HG03060 (cell line): ENCODE data around the gene MOV10L1.

Experiments
- ATAC-seq: cut with Tn5 transposase; IDR thresholded peaks from one replicate; pipeline ENCODE4 v1.9.1; 2021; ENCODE audit warnings: low read depth, moderate number of reproducible peaks; ENCODE audit not compliant: unreplicated experiment

MOV10L1 gene

DNA sequence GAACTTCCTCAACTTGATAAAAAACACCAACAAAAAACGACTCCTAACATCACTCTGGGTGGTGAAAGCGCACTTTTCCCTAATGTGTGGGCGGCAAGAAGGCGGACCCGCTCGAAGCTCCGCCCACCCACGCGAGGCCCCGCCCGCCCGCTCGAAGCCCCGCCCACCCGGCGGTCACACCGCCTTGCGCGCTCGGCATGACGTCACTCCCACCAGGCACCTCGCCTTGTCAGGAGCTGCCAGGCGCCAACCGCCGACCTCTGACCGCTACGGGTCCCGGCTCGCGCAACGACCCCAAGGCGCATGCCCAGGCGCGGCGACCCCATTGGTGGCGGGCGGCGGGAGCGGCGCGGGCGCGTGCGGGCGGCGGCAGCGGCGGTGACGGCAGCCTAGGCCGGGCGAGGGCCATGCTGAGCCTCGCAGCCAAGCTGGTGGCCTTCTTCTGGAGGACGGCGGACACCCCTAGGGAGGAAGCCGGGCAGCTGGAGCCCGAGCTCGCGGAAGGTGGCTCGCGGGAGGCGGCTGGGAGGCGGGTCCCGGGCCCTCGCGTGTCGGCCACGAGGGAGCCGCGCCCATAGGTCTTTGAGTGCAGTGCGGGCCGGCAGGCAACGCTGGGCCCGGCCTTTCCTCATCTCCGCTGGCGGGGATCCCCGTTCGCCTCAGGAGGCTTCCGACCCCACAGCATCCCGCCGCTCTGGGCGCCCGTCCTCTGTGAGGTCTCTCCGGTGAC lies at the start of gene MOV10L1:
Gene MOV10L1, plus strand, starts transcription at position 325 of the 730 bp plus-strand sequence. Its CDS starts 83 bp downstream, at position 408.
- no peak for ATAC-seq

DNA sequence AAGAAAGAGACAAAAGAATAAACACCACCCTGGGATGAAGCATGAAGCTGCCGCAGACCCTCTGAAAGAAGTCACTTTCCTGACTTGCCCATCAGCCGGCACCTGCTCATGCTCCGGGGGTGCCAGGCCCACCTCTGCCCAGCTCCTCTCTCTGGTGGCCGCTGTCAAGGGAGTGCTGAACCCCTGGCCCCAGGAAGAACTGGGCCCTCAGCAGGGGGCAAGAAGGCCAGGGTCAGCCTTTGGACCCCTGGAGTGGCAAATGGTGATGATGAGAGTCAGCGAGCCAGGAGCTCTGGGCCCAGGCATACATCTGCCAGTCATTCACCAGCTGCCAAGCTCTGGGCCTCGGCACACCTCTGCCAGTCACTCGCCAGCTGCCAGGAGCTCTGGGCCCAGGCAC lies 49.1 kb upstream of the MOV10L1 start:
- ATAC-seq = no peak

DNA sequence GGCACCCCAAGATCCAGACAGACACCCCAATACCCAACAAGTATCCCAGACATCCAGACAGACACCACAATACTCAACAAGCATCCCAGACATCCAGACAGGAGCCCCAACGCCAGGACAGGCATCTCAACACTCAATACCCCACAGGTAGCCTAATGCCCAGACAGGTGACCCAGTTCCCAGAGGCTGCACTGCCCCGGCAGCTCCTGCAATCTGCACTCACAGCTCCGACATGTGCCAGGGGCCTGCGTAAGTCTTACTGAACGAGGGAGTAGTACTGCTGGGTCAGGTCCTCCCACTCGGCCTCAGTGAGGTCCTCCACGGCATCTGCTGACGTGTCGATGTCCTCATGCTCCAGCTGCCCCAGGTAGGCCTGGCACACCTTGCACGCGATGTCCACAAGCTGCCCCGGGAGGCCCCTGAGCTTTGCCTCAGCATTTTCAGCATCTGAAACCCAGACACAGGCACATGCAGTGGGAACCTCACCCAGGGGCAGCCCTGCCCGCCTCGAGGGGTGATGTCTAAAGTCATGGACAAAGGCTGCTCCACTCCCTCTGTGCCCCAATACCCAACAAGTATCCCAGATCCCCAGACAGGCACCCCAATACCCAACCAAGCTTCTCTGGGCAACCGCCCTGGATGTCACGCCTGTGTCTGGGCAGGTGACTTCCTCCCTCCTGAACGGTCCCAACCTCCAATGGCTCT lies 48.3 kb upstream of the MOV10L1 start:
- ATAC-seq = no peak

DNA sequence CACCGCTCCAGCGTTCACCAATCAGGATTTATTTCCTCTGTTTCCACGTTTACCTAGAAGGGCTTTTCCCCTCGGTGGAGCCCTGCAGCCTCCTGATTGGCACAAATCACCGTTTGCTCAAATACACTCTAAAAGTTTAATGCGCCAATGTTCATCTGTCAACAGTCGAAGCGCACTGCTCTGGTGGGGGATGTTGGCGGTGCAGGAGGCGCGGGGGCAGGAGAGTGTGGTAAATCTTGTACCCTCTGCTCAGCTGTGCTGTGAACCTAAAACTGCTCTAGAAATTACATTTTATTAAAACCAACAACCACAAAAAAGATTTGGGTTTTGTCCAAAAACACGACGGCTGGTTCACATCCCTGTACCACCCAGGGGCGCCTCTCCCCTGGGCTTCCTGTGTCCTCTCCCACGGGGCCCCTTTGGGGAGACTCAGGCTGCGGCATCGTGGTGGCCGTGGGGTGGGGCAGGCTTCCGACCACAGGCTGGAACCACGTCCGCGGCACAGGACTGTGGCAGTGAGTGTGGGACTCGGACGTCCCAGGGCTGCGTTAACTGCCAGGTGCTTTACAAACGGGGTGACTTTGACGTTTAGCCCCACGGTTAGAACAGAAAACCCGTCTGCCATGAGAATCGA lies 45.2 kb upstream of the MOV10L1 start:
- no peak for ATAC-seq

DNA sequence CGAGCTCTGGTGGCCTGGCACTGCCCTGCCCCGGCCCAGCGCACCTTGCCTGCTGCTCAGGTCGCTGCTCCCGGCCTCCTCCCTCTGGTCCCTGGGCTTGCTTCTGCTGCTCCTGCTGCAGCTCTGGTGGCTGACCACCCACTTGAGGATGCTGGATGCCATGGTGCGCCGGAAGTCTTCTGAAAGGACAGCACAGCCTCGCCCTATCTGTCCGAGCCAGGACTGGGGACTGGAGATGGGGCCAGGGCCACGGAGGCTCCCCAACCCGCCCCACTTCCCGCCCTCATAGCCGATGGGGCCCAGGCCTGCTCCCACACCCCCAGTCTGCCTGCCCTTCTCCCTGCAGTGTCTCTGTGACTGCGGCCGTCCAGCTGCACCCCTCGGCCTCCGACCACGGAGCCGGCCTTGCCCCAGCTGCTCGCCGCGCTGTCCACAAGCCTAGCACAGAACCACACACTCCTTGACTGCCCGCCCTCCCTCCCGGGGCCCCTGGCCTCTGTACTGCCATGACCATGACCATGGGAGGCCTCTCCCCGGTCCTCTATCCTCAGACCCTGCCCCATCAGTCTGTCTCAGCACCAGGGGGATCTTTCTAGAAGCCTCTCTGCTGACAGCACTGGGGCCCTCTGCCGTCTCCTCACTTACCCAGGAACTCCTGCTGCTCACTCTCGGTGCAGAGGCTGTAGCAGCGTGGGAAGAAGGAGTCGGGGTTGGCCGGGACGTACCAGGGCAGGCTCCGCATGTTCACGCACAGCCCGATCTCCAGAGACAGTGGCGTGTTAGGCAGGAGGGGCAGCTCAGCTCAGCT lies 44.4 kb upstream of the MOV10L1 start:
- no peak for ATAC-seq

DNA sequence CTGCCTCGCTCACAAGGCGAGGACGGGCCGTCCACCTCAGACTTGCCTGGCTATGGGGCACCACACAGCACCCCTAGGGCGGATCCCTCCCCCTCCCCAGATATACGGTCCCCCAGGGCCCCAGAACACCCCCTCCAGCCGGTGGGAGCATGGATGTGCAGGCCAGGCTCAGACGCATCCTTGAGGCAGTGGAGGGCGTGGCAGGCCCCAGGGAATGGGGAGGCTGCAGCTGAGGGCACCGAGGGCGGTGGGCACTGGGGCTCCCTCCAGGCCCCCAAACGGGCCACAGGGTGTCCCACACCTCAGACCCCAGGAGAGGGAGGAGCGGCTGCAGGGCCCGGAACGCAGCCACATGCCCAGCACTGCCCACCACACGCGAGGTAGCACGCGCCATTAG lies 43.8 kb upstream of the MOV10L1 start:
- ATAC-seq = no peak

DNA sequence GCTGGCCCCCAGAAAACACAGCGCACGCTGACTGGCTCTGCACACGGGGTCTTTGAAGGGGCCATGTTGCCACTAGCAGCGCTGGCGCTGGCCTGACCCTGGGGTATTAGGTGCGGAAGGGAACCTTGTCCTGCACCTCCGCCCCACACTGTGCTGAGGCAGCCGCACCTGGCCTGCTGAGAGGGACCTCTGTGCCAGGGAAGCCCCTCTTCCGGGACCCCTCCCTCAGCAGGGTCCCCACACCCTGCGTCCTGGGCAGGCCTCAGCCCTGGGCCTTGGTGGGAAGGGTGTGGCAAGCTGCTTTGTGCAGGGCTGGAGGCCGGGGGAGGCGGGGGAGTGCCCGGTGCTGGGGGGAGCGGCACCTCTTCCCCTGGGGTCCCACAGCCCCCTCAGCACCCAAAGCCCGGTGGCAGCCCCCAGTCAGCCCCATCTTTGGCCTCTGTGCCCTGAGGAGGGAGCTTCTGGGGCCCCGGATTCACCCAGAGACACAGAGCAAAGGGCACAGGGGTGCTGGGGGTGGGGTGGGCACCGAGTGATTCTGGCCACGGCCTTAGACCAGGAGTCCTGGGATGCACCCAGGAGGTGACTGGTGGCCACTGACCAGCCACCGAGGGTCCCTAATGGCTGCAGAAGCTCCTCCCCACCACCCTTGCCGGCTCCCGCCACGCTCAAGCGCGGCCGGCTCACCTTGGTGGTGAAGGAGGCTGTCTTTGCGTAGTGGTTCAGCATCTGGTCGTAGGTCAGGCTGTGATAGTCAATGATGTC lies 43.1 kb upstream of the MOV10L1 start:
- no peak for ATAC-seq

DNA sequence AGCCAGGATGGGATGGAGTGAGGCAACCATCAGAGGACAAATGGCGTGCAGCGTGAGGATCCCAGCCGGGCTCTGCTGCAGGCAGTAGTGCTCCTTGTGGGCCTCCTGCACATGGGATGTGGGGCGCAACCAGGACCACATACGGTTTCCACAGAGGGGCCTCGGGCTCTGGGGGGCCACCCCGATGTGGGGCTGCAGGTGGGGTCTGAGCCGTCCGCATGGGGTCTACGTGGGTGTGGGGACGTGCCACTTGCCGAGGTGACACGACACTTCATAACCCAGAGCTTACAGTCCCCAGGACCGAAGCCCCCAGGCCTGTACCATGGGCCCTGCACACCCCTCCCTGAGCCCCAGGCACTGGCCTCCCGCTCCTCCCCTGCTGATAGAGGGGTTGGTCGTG lies 42.5 kb upstream of the MOV10L1 start:
- no peak for ATAC-seq

DNA sequence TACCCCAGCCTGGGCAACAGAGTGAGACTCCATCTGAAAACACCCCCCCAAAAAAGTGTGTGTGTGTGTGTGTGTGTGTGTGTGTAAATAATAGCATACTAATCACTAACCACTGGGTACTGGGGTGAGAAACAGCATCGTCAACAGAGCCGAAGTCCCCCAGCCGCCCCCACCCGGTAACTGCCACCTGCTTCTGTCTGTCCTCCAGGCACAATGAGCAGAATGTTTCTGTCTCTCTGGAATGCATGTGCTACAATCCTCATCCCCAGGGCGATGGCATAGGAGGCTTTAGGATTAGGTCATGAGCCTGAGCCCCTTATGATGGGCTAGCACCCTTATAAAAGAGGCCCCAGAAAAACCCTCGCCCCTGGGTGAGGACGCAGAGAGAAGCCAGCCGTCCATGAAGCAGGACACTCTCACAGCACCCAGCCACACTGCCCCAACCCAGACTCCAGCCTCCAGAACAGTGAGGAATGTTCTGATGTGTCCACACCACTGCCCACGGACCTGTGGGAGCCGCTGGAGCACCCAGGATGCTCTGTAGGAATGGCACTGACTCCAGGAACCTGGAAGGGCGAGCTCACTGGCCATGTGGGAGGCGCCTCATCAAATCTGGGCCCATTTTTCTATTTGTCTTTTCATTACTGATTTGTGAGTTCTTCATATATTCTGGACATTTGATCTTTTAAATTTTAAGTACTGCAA lies 41.6 kb upstream of the MOV10L1 start:
- no peak for ATAC-seq

DNA sequence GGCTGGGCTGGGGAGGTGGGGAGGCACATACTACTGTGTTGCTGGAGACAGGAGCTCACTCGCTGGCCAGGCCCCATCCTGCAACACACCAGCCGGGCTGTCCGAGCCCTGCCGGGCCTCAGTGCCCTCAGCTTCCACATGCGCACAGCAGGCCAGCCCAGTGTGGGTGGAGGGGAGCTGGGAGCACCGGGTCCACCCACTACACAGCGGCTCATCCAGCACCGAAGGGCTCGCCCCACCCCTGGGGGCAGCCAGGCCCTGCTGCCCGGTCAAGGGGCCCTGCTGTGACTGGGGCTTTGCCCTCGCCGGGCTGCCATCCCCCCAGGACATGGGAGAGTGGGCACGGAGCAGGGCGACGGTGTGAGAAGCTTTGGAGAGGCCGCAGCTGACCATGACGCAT lies 41.0 kb upstream of the MOV10L1 start:
- no peak for ATAC-seq

DNA sequence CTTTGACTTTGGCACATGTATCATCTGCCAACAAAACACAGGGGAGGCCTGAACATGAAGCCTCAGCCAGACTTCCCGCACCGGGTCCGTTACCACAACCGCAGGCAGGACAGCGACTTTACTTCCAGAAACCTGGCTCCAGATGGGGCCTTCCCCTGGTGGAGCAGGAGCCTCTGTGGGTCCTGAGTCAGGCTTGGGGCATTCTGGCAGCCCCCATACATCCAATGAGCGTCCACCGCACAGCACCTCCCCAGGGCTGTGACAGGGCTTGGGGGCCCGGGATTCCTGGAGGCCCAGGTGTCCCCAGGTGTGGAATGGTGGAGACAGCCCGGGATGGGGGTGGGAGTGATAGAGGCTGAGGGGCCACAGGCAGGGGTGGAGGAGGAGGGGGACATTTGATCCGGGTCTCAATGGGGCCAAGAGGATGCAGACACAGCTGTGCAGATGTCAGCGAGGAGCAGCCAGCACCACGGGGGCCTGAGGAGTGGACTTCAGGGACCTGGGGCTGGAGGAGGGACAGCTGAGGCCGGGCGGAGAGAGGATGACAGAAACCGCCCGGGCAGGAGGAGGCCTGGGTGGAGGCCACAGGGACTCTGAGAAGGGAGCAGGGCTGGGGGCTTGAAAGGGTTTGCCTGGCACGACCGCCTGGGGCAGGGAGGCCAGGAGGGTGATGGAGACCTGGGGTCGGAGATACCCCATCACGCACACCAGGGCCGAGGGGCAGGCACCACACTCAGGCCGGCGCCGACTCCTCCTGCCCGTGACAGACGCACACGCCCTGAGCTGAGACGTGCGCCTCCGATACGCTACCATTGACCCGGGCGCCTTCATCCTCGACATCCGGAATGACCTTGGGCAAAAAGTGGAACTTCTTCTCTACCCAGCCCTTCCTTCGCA lies 40.3 kb upstream of the MOV10L1 start:
- no peak for ATAC-seq

DNA sequence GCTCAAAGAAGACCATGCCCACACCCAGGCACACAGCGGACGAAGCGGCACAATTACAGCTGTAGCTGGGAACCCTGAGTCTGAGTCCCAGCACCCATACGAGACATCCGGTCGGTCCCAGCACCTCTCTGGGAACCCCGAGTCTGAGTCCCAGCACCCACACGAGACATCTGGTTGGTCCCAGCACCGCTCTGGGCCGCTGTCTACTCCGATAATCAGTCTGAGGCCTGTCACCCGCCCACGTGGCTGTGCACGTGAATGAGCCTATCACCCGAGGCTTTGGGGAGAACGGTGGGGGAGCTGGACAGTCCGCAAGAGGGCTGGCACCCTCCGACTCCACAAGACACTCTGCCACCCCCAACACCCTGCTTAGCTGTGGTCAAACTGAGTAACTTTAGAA lies 37.9 kb upstream of the MOV10L1 start:
- no peak for ATAC-seq

DNA sequence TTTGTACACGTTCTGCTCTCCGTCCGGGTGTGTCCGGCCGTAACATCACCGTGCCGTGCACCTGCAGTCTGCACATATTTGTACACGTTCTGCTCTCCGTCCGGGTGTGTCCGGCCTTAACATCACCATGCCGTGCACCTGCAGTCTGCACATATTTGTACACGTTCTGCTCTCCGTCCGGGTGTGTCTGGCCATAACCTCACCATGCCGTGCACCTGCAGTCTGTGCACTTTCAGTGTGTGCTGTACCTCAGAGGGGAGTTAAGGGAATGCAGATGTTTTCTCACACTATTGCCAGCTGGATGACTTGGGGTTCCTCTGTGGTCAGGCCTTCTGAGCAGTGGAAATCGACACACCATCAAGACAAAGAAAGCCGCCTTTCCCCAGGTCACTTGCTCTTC lies 35.9 kb upstream of the MOV10L1 start:
- ATAC-seq = no peak

DNA sequence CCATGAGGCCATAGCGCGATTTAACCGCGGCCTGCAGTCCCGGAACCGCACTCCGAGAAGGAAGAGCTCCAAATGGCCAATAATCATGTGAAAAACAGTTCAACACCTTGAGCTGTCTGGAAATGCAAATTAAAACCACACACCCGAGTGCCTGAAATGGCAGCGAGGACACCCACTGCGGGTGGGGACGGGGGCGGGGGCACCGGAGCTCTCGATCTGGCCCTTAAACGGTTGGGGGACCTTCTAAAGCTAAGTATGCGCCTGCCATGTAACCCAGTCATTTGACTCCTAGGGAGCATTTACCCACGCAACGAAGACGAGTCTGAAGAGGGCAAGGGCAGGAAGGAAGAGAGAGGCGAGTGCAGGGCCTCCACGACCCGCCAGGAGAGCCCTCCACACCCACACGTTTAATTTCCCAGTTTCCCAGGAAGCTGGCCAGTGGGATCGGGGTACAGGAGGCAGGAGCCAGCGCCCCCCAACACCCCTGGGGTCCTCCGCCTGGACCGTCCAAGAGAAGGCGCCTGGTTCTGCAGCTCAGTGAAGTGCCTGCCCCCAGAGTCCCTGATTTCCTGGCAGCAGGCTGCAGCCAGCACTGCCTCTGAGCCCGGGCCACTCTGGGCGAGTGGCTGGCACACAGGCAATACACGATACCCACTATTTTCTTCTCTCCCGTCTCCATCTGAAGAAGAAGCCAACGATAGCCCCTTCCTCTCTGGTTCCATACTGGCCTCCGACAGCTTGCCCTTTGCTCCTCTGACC lies 33.4 kb upstream of the MOV10L1 start:
- no peak for ATAC-seq

DNA sequence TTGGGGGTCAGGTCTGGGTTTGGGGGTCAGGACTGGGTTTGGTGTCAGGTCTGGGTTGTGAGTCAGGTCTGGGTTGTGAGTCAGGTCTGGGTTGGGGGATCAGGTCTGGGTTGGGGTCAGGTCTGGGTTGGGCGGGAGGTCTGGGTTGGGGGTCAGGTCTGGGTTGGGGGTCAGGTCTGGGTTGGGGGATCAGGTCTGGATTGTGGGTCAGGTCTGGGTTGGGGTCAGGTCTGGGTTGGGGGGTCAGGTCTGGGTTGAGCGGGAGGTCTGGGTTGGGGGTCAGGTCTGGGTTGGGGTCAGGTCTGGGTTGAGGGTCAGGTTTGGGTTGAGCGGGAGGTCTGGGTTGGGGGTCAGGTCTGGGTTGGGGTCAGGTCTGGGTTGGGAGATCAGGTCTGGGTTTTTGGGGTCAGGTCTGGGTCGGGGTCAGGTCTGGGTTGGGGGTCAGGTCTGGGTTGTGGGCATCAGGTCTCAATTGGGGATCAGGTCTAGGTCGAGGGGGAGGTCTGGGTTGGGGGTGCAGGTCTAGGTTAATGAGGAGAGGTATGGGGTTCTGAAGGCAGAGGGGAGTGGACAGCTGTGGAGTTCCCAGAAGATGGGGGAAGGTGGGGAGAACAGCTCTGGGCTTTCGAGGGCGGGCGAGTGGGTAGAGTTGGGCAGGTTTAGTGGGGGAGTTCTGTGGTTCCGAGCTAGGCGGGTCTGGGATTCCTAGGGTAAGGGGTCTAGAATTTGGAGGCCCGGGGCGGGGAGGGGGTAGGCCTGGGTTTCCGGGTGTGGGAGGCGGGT lies 32.3 kb upstream of the MOV10L1 start:
- no peak for ATAC-seq

DNA sequence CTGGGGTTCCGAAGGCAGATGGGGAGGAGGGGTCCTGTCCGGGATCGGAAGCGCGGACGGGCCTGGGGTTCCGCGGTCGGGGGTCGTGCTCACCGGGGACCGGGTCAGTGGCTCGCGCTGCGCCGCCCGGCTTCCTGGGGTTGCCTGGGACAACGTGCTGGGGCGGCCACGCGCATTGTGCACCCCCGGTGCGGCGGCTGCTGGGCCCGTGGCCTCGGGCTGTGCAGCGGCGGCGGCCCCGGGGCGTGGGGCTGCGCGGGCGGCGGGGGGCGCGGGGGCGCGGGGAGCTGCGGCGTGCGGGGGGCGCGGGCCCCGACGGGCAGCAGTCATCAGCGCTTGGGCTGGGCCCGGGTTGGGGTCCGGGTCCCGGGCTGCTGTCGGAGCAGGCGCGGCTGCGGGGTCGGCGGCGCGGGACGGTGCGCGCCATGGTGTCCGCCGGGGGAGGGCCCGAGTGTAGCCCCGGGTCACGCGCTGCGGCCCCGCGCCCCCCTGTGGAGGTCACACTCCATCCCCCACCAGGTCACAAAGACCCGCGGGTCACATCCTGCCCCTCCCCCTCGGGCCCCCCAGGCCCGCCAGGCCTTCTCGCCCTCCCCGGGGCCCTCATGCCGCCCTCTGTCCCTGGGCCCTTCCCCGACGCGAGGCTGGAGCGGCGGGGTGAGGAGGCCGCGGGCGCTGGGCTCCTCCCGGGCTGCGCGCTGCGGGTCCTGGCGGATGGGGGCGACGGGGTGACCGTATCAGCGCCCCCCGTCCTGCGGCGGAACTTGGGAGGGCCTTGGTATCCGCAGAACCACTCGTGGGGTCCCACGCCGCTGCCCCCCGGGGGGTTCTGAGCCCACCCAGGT lies 31.5 kb upstream of the MOV10L1 start, which contains the start of gene TTLL8:
Gene TTLL8, minus strand, starts transcription at position 238 of the 845 bp plus-strand sequence.
- no peak for ATAC-seq
